Measurements from ENCODE around the gene CDC42EP2. TPM values are rescaled to one million over a fixed set of nuclear protein-coding genes. Genes with fewer than 3 reads are reported as not detected.
"Not testable (repeated sequence)": the region's sequence is repeated elsewhere in the genome, so short reads cannot be mapped to it uniquely, and the experiment has no call there.

The CDC42EP2 gene
- total and polyA plus RNA-seq, 8 donors, result 2.4 to 7.9 (median 3.9) TPM

- no peak for ATAC-seq
- Histone ChIP-seq H3K27me3 (no peaks in the 10 kb centered on the region), H3K9me3 (no peaks in the 10 kb centered on the region), H3K27ac (no peak overlapping the region), H3K4me3 (no peak overlapping the region), H3K4me1 (peaks cover 3 to 13% (median 7%) of the 10 kb centered on the region in 3 donors), H3K36me3 (no peaks in the 10 kb centered on the region)
- no peak for TF ChIP-seq CTCF (IDR thresholded peaks at IDR 0.05)
- peak in 1 of 6 donors; percentile 11 for DNase-seq
- 61 to 62% methylated on average over 7 of the region's 7 CpGs for WGBS, 2 donors
- FAIRE-seq, result no peak
- intact Hi-C loops (cut with DNase I), result no loop called here
Measured at GRCh38 chr11:65330544-65330943, 15.9 kb downstream of the CDC42EP2 start.

GRCh38 chr11:65332591-65332990, 17.9 kb downstream of the CDC42EP2 start:
- FAIRE-seq, result not testable (repeated sequence)

GRCh38 chr11:65334696-65335295, 20.1 kb downstream of the CDC42EP2 start:
- Histone ChIP-seq H3K36me3 (no peaks in the 10 kb centered on the region), H3K27me3 (no peaks in the 10 kb centered on the region), H3K27ac (no peak overlapping the region), H3K9me3 (no peaks in the 10 kb centered on the region), H3K4me1 (peaks cover 0 to 9% (median 7%) of the 10 kb centered on the region in 3 donors), H3K4me3 (peak overlapping the region; percentile 45 to 93 (median 88))
- WGBS, 2 donors, result 21 to 34% methylated on average over 5 of the region's 5 CpGs
- ATAC-seq (no peak), DNase-seq (no peak), FAIRE-seq (no peak)
- TF ChIP-seq CTCF (IDR thresholded peaks at IDR 0.05), result no peak
- intact Hi-C loops (cut with DNase I), result no loop called here

More at GRCh38 chr11:65332591-65332990, 17.9 kb downstream of the CDC42EP2 start:
- WGBS, 2 donors, result 95 to 96% methylated on average over 9 of the region's 9 CpGs
- H3K9me3 ChIP-seq; H3K36me3 ChIP-seq; ATAC-seq; H3K27me3 ChIP-seq; H3K4me3 ChIP-seq; H3K27ac ChIP-seq; intact Hi-C loops (cut with DNase I): not testable (repeated sequence)
- DNase-seq, result peak in 1 of 6 donors; percentile 7
- peaks cover 3 to 13% (median 7%) of the 10 kb centered on the region in 3 donors for H3K4me1 ChIP-seq

GRCh38 chr11:65338676-65339075, 24.0 kb downstream of the CDC42EP2 start:
- FAIRE-seq, result no peak
- 77 to 83% methylated on average over 7 of the region's 7 CpGs for WGBS, 2 donors
- no peak for TF ChIP-seq CTCF (IDR thresholded peaks at IDR 0.05)

GRCh38 chr11:65340226-65340625, 25.6 kb downstream of the CDC42EP2 start:
- DNase-seq (no peak), FAIRE-seq (no peak), ATAC-seq (no peak)
- H3K27ac ChIP-seq, result no peak overlapping the region
- H3K4me3 ChIP-seq, result no peak overlapping the region
- WGBS, 2 donors, result 92 to 95% methylated on average over 11 of the region's 11 CpGs
- no peak for TF ChIP-seq CTCF (IDR thresholded peaks at IDR 0.05)
- peaks cover 0 to 2% (median 0%) of the 10 kb centered on the region in 3 donors for H3K4me1 ChIP-seq
- H3K36me3 ChIP-seq, result peaks cover 4 to 51% (median 25%) of the 10 kb centered on the region in 3 donors
- intact Hi-C loops (cut with DNase I), result no loop called here
- H3K9me3 ChIP-seq, result no peaks in the 10 kb centered on the region
- H3K27me3 ChIP-seq, result no peaks in the 10 kb centered on the region

More at GRCh38 chr11:65338676-65339075, 24.0 kb downstream of the CDC42EP2 start:
- Histone ChIP-seq H3K36me3 (peaks cover 4 to 36% (median 22%) of the 10 kb centered on the region in 3 donors), H3K27ac (no peak overlapping the region), H3K9me3 (no peaks in the 10 kb centered on the region), H3K27me3 (no peaks in the 10 kb centered on the region), H3K4me3 (no peak overlapping the region), H3K4me1 (peaks cover 0 to 8% (median 7%) of the 10 kb centered on the region in 3 donors)
- DNase-seq, result no peak
- ATAC-seq, result no peak
- intact Hi-C loops (cut with DNase I), result no loop called here
